Testis (tissue), 3 donors: Measurements from ENCODE around the gene CACNA2D3. TPM values are rescaled to one million over a fixed set of nuclear protein-coding genes. Genes with fewer than 3 reads are reported as not detected.

Source experiments
- DNase-seq: peaks from one replicate; pipeline ENCODE4 v3.0.0-alpha.2; 2019
- H3K27ac ChIP-seq, 2 donors: fragments of 200-600 bp; sonication (generic); one replicate each; pipeline ENCODE4 v1.5.1; 2019
- H3K27me3 ChIP-seq: fragments of 200-600 bp; sonication (generic); one replicate; pipeline ENCODE4 v1.5.1; 2019
- H3K36me3 ChIP-seq: fragments of 200-600 bp; sonication (generic); one replicate; pipeline ENCODE4 v1.5.1; 2017; ENCODE audit warnings: low read depth; ENCODE audit errors: missing control alignments
- H3K4me1 ChIP-seq: fragments of 200-600 bp; sonication (generic); one replicate; pipeline ENCODE4 v1.5.1; 2019
- H3K4me3 ChIP-seq, 2 donors: fragments of 200-600 bp; sonication (generic); one replicate each; pipeline ENCODE4 v1.5.1; 2017 to 2019
- H3K9me3 ChIP-seq: fragments of 200-600 bp; sonication (generic); one replicate; pipeline ENCODE4 v1.5.1; 2017
- CTCF ChIP-seq, 3 experiments: fragments of 450-650 bp in 2 of 3; fragments of 200-600 bp in 1 of 3; sonication (generic) in 1 of 3; IDR thresholded peaks; one replicate each; pipeline ENCODE4 v1.5.1; 2016 to 2019; ENCODE audit warnings: antibody characterized with exemption in 3 of 3, mild to moderate bottlenecking in 2 of 3, moderate library complexity in 1 of 3
- POLR2A ChIP-seq: fragments of 450-650 bp; IDR thresholded peaks from one replicate; pipeline ENCODE4 v1.6.1; 2017; ENCODE audit warnings: antibody characterized with exemption, mild to moderate bottlenecking, moderate library complexity
- WGBS, 2 donors: methylation state at CpG; one replicate each; pipeline ENCODE4 v1.1.5; 2018; 5-methylcytosine and 5-hydroxymethylcytosine counted together
- intact Hi-C: fragments of 100-400 bp; cut with DNase I; formaldehyde crosslinking; loops from one replicate; pipeline ENCODE4 v1.15.1; 2023; ENCODE audit warnings: low total_unique reads
- polyA plus RNA-seq: library from polyadenylated mRNA; stranded (reverse); fragments of 350-450 nt; fragmentation: Illumina TruSeq; extraction: RNeasy Lipid Tissue Mini Kit (QIAGEN cat#74804); gene quantifications from one replicate; pipeline ENCODE4 v1.2.3, GENCODE V29; 2014; ENCODE audit warnings: low read depth, low replicate concordance; ENCODE audit not compliant: insufficient read depth
- total RNA-seq, 2 donors: library from RNA; depleted of rRNA; stranded (reverse); fragments of >200 nt; gene quantifications; one replicate each; pipeline ENCODE4 v1.2.3, GENCODE V29; 2016

CACNA2D3 gene
- total and polyA plus RNA-seq, 3 donors from 2014 or later, result 10.1 to 16.5 (median 11.2) TPM

- intact Hi-C loops, result no loop called here
- no peak overlapping the region for H3K4me3 ChIP-seq
- H3K9me3 ChIP-seq, result no peaks in the 10 kb centered on the region
- no peaks in the 10 kb centered on the region for H3K4me1 ChIP-seq
- no peak for DNase-seq
- WGBS, 2 donors, result 41 to 51% methylated on average over 3 of the region's 3 CpGs
- TF ChIP-seq CTCF (IDR thresholded peaks at IDR 0.05) (no peak), POLR2A (no peak)
- H3K27me3 ChIP-seq, result no peaks in the 10 kb centered on the region
- H3K27ac ChIP-seq, result no peak overlapping the region
- H3K36me3 ChIP-seq, result no peaks in the 10 kb centered on the region
These were observed 759.9 kb downstream of the CACNA2D3 start for GRCh38 chr3:54882129-54882833.

- intact Hi-C loops, result no loop called here
- Histone ChIP-seq H3K9me3 (no peaks in the 10 kb centered on the region), H3K27ac (peak overlapping the region; percentile 8 to 78), H3K27me3 (no peaks in the 10 kb centered on the region), H3K4me3 (no peak overlapping the region), H3K36me3 (no peaks in the 10 kb centered on the region), H3K4me1 (peaks cover 38% of the 10 kb centered on the region)
- peak; percentile 35 for DNase-seq
- 75 to 84% methylated on average over 9 of the region's 9 CpGs for WGBS, 2 donors
- no peak for TF ChIP-seq POLR2A
- no peak for TF ChIP-seq CTCF (IDR thresholded peaks at IDR 0.05)
These were observed 765.8 kb downstream of the CACNA2D3 start for GRCh38 chr3:54888162-54888561.

- TF ChIP-seq CTCF (IDR thresholded peaks at IDR 0.05) (no peak), POLR2A (no peak)
- DNase-seq, result peak; percentile 81
- WGBS, 2 donors, result 31 to 41% methylated on average over 1 of the region's 1 CpG
- intact Hi-C loops, result no loop called here
- Histone ChIP-seq H3K27me3 (no peaks in the 10 kb centered on the region), H3K9me3 (no peaks in the 10 kb centered on the region), H3K36me3 (no peaks in the 10 kb centered on the region), H3K4me3 (no peak overlapping the region), H3K4me1 (peaks cover 38% of the 10 kb centered on the region), H3K27ac (peak overlapping the region; percentile 8 to 78)
These were observed 766.5 kb downstream of the CACNA2D3 start for GRCh38 chr3:54888873-54889272.

- TF ChIP-seq POLR2A, result no peak
- no peak for TF ChIP-seq CTCF (IDR thresholded peaks at IDR 0.05)
- Histone ChIP-seq H3K4me1 (peaks cover 38% of the 10 kb centered on the region), H3K27ac (peak overlapping the region; percentile 39 to 78), H3K9me3 (no peaks in the 10 kb centered on the region), H3K36me3 (no peaks in the 10 kb centered on the region), H3K4me3 (no peak overlapping the region), H3K27me3 (no peaks in the 10 kb centered on the region)
- DNase-seq, result no peak
- intact Hi-C loops, result no loop called here
- 70 to 87% methylated on average over 3 of the region's 3 CpGs for WGBS, 2 donors
These were observed 767.4 kb downstream of the CACNA2D3 start for GRCh38 chr3:54889731-54890130.

- Histone ChIP-seq H3K36me3 (no peaks in the 10 kb centered on the region), H3K9me3 (no peaks in the 10 kb centered on the region), H3K27me3 (no peaks in the 10 kb centered on the region), H3K27ac (peak overlapping the region; percentile 74 to 78), H3K4me1 (peaks cover 38% of the 10 kb centered on the region), H3K4me3 (no peak overlapping the region)
- intact Hi-C loops, result no loop called here
- no peak for TF ChIP-seq POLR2A
- TF ChIP-seq CTCF (IDR thresholded peaks at IDR 0.05), result peak in 1 of 3 experiments; percentile 43
- DNase-seq, result peak; percentile 93
- WGBS, 2 donors, result 11 to 47% methylated on average over 5 of the region's 5 CpGs
These were observed 769.2 kb downstream of the CACNA2D3 start for GRCh38 chr3:54891540-54891897.
